ENCODE data around the gene LRMDA.

Gene LRMDA

GRCh38 chr10:75425291-75426079 lies 5.9 kb upstream of the LRMDA start:
- DNase-seq (ENCODE audit: low spot score): no peak

GRCh38 chr10:75426880-75427279 lies 4.5 kb upstream of the LRMDA start:
- no peak for DNase-seq (ENCODE audit: low spot score)

DNA sequence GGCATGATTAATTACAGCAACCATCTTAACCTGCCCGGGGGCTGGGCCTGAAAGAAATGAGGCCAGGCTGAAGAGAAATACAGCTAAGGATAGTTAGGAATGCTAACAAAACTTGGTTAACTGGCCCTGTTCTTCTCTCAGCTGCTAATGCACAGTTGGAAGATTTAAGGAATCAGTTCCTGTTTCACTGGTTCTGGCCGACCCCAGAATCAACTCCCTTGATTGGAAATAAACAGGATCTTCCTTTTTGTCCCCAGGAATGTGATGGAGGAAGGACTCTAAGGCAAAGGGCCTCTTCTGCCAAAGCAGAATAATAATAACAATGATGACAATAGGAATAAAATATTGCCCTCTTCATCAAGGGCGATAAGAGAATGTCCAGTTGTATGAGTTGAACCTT lies 3.5 kb upstream of the LRMDA start:
- DNase-seq (ENCODE audit: low spot score): no peak

DNA sequence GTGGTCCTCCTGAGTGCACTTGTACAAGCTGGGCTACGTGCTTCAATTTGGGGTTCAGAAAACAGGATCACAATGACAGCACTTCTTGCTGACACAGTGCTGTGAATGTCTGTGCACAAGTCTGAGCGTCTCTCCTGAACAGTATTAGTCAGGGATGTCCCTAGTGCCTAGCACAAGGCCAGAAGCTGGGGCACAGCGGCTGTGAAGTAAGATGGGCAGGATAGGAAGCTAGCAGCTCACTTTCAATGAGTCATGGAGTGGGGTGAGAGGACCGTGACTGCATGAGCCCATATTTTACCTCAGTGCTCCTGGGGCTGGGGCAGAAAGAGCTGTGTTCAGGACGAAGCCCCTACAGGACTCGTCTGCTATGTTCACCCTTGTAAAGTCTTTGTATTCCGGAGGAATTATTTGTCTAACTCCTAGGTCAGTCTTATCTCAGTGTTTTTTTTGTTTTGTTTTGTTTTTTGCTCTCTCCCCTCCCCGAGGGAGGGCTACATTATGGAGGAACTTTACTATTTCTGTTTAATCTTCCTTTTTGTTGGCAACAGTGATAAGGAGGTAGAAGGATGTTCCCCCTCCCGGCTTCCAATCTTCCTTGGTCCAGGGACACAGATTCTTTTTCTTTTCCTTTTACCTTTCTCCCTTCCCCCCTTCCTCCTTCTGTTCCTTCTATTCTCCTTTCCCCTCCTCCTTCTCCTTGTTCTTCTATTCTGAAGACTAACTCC lies 2.8 kb upstream of the LRMDA start:
- no peak for DNase-seq (ENCODE audit: low spot score)

DNA sequence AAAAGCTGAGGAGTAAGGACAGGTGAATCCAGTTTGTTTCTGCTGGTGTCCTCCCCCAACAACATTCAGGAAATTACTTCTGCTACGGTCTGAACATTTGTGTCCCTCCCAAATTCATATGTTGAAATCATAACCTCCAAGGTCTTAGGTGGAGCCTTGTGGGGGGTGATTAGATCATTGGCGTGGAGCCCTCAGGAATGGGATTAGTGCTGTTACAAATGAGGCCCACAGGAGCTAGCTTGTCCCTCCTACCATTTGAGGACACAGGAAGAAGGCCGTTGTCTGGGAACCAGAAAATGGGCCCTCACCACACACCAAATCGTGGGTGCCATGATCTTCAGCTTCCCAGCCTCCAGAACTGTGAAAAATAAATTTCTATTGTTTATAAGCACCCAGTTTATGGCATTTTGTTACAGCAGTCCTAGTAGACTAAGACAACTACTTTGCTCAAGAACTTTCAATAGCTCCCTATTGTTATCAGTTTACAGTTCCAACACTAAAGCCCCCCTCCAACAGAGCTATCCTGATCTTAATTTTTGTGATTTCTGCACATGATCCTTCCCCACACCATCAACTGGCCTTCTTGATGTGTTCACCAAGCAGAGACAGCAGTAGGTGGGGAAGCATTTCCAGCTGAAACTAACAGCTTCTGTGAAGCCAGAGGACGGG lies 2.1 kb upstream of the LRMDA start:
- no peak for DNase-seq (ENCODE audit: low spot score)

DNA sequence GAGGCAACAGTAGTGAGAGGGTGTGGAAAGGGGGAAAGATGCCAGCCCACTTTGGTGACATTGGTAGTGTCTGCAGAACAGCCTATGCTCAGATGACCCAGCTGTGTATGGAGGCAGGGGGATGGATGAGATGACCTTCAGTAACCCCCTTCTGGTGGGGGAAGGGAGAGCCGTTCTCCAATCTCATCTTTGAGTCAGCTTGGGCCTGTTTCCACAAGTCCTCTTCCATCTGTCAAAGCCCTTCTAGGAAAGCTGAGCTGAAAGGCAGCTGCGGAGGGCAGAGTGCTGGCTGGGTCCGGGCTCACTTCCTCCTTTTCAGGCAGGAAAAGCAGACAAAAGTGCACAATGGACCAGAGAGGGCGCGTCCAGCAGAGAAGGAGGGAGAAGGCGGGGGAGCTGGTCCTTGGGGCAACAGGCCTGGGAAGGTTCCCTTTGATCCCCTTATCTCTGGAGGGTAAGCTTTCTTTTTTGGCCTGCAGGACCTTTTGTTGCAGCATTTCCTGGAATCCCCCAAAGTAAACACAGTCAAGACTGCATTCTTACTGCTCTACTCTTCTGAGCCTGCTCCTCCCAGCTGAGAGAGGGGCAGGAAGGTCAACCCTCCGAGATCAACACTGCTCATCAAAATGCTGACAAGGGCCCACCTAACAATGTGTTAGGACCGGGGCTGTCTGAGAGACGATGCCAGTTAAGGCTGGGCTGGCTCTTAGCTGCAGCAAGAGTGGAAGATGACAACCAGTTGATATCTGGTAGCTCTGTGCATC lies 1.2 kb upstream of the LRMDA start:
- no peak for DNase-seq (ENCODE audit: low spot score)

GRCh38 chr10:75432176-75432575 lies 752 bp downstream of the LRMDA start:
- no peak for DNase-seq (ENCODE audit: low spot score)

DNA sequence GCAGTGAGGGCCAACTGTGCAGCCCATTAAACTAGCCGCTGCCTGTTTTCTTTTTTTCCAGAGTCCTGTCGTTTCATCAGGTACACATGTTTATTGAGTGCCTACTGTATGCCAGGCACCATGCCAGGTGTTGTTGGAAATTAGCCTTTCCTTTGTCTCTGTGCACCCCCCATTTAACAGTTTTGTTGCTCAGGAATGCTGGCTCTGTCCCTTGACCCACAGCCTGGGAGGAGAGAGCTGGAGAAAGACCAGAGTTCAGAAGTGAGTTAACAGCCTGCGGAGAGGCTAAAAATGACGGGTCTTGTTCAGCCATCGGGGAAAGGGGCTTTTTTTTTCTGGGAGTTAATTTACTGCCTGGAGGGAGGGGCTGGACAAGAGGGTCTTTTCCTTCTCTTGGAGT lies 1.3 kb downstream of the LRMDA start:
- DNase-seq (ENCODE audit: low spot score): no peak

DNA sequence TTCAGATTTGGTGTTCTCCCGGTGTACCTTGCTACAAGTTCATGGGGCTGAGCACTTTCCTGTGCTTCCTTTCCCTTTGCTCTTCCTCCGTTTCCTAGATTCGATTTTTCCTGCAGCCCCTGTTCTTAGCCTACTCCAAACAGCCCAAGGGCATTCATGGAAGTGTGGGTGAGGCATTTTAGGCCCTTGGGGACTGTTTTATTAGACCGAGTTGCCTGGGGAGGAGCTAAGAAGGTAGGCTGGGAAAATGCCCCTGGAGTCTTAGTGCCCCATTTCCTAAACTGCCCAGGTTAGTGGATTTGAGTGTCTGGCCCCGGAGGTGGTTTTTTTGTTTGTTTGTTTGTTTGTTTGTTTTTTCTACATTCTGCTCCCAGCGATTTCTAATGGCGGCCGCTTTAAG lies 1.8 kb downstream of the LRMDA start:
- DNase-seq (ENCODE audit: low spot score): no peak

DNA sequence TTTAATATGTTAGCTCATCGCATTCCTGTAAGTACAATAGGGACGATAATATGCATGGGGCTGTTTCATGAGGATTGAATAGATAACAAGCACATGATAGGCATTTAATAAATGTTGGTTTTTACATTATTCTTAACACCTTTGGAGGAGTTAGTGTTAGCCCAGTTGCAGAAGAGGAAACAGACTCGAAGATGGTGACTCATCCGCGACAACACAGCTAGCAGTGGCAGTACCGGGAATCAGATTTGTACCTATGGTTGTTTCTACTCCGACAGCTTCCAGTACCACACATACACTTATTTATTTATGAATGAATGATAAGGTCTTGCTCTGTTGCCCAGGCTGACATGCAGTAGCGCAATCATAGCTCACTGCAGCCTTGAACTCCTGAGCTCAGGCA lies 2.9 kb downstream of the LRMDA start:
- DNase-seq (ENCODE audit: low spot score): no peak

DNA sequence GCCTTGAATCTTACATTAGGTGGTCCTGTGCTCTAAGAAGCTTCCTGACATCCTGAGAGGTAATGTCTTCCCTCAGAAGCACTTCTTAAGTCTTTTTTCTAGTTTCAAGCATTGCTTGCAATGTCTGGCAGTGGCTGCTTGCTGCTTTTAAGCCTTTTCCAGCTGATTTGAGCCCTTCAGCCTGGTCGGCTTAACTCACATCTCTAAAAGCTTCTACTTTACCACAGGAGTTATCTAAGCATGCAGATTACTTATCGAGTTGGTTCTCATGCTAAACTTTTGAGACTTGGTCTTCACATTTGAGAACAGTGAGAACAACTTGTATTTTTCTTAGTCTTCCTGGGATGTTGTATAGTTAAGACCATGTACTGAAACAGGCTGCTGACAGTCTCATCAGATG lies 3.9 kb downstream of the LRMDA start:
- DNase-seq (ENCODE audit: low spot score): no peak

DNA sequence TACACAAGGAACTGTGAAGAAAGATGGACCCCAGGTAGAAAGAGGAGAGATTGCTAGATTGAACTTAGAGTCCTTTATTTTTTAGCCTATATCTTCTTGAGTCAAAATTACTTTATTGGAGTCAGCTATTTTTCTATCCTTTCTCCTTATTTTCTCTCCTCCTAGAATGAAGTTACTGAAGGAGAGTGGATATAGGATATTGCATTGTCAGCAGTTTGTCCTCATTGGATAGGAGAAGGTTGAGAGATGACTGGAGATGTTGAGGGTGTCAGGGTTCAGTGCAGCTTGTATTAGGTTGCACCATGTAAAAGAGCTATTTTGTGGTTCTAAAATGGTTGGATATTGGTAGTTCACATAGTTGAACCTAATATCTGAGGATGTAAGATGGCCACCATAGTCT lies 5.5 kb downstream of the LRMDA start:
- no peak for DNase-seq (ENCODE audit: low spot score)

DNA sequence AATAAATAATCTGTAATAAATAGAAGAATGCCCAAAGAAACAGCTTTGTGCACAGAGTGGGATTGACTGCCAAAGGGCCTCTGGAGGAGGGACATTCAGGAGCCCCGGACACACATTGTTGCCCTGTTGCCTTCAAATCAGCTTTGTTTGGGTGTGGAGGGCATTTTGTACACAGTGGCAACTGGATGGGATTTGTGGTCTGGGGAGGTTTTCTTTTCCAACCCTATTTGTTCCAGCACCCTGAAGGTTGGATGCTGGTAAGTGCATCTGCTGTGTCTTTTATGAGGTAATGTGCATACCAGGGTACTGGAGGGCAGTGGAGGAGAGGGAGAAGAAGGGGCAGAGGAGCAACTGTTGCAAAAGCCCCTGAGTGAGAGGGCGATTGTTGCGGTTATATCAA lies 6.3 kb downstream of the LRMDA start:
- no peak for DNase-seq (ENCODE audit: low spot score)

GRCh38 chr10:75438275-75438674 lies 6.9 kb downstream of the LRMDA start:
- no peak for DNase-seq (ENCODE audit: low spot score)

- no peak for DNase-seq (ENCODE audit: low spot score)
Measured at GRCh38 chr10:75439811-75440210, 8.4 kb downstream of the LRMDA start.

DNA sequence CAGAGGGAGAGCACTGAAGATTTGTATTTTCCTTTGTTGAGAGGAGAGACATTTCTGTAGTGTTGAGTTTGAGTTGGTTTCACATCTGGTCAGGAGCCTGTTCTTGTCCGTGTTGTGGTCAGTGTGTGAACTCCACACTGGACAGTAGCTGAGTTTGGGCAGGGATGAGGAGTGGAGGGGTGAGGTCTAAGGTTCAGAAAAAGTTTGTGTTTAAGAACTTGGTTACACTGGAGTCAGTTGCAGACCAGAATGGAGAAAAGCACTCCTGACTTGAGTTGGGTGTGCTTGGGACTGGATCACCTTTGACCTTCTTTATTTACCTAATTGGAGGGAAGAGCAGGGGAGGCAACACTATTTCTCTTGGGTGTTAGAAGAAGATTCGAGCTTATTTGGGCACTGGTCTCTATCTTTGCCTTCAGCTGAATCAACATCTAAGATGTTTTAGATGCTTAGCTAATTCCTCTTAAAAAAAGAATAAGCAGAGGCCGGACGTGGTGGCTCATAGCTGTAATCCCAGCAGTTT lies 8.9 kb downstream of the LRMDA start:
- no peak for DNase-seq (ENCODE audit: low spot score)

- no peak for DNase-seq (ENCODE audit: low spot score)
Measured at GRCh38 chr10:75441196-75441595, 9.8 kb downstream of the LRMDA start.

GRCh38 chr10:75441682-75442081 lies 10.3 kb downstream of the LRMDA start:
- DNase-seq (ENCODE audit: low spot score): no peak

DNA sequence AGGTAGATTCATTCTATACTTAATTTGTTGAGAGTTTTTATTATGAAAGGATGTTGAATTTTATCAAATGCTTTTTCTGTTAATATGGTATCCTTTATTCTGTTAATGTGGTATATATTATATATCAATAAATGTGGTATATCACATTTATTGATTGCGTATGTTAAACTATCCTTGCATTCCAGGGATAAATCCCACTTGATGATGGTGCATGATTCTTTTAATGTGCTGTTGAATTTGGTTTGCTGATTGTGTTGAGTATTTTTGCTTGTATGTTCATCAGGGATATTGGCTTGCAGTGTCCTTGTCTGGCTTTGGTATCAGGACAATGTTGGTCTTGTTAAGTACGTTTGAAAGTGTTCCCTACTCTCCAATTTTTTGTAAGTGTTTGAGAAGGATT lies 11.9 kb downstream of the LRMDA start:
- DNase-seq (ENCODE audit: low spot score): no peak

GRCh38 chr10:75444781-75445386 lies 13.5 kb downstream of the LRMDA start:
- no peak for DNase-seq (ENCODE audit: low spot score)

DNA sequence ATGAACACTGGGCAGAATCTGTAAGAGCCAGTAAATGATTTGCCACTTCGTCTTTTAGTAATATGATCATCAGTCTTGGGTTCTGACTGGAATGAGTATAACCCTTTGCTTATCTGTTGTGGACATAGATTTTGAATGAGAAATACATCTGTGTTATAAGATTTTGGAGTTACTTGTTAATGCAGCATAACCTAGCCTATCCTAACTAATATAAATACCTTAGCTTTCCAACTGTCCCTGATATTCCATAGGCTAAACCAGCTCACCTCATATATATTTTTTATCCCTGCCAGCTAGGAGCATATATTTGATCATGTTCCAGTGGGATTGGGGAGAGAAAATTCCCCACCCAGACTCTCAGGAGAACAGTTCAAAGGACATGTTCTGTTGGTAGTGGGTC lies 15.1 kb downstream of the LRMDA start:
- no peak for DNase-seq (ENCODE audit: low spot score)

GRCh38 chr10:75448166-75448565 lies 16.7 kb downstream of the LRMDA start:
- DNase-seq (ENCODE audit: low spot score): no peak

Data from putamen (tissue), 1 donor.